ENCODE data around the gene IRF2. TPM values are rescaled to one million over a fixed set of nuclear protein-coding genes. Genes with fewer than 3 reads are reported as not detected.
A peak's percentile ranks its signal among the peaks of the same experiment; 100 is the strongest.

IRF2 gene
- total RNA-seq, 1 donor from 2014 or later: 18.8 TPM

DNA sequence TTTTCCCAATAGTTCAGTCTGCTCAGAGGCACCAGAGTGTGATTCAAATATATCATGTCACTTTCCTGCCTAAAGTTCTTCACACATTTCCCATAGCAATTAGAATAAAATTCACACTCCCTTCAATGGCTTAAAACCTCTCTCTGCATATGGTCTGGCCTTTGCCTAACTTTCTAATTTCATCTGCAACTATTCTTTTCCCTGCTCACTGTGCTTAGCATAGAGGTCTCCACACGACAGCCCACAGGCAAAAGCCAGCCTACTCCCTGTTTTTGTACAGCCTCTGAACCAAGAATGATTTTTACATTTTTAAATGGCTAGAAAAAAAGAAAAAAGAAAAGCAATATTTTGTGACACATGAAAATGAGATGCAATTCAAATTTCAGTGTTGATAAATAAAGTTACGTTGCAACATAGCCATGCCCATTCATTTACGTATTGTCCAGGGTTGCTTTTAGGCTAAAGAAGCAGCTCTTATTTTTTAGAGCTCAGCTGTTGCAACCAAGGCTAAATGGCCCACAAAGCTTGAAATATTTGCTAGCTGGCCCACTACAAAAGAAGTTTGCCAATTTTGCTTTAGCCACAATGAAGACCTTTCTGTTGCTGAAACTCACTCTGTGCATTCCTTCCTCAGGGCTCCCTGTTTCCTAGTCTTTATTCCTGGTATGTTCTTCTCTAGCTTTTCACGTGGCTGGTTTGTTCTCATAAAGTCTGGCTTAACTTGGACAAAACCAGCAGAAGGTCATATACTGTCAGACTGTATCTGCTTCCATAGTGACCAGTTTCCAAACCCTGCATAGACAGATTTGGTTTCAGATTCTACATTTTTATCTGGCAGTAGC lies 26.6 kb upstream of the IRF2 start:
- Histone ChIP-seq H3K9ac (ENCODE audit: low read depth in 1 of 3, low read length in 3 of 3) (no peak overlapping the region), H3K4me1 (ENCODE audit: control insufficient read depth in 3 of 3, insufficient read depth in 3 of 3, low read length in 3 of 3) (peaks cover 0 to 10% (median 0%) of the 10 kb centered on the region in 3 donors), H3K4me3 (ENCODE audit: low read length in 3 of 3) (no peak overlapping the region), H3K27me3 (ENCODE audit: control insufficient read depth in 3 of 3, insufficient read depth in 3 of 3, low read length in 3 of 3) (no peaks in the 10 kb centered on the region), H3K27ac (ENCODE audit: low read depth, low read length) (no peak overlapping the region), H3K9me3 (ENCODE audit: control insufficient read depth in 3 of 3, low read length in 3 of 3) (no peaks in the 10 kb centered on the region), H3K36me3 (ENCODE audit: control insufficient read depth in 3 of 3, insufficient read depth in 3 of 3, low read length in 3 of 3) (no peaks in the 10 kb centered on the region)

DNA sequence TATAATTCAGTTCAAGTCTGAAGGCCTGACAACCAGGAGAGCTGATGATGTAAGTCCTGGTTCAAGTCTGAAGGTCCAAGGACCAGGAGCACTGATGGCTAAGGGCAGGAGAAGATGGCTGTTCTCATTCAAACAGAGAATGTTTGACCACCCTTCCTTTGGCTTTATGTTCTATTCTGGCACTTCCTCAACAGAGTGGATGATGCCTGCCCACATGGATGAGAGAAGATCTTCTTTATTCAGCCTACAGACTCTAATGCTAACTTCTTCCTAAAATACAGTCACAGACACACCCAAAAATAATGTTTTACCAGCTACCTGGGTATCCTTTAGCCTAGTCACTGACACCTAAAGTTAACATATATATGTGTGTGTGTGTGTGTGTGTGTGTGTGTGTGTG lies 25.6 kb upstream of the IRF2 start:
- no peak overlapping the region for H3K9ac ChIP-seq (ENCODE audit: low read depth in 1 of 3, low read length in 3 of 3)
- H3K27ac ChIP-seq (ENCODE audit: low read depth, low read length): no peak overlapping the region
- H3K9me3 ChIP-seq (ENCODE audit: control insufficient read depth in 3 of 3, low read length in 3 of 3): no peaks in the 10 kb centered on the region
- no peak overlapping the region for H3K4me3 ChIP-seq (ENCODE audit: low read length in 3 of 3)
- no peaks in the 10 kb centered on the region for H3K36me3 ChIP-seq (ENCODE audit: control insufficient read depth in 3 of 3, insufficient read depth in 3 of 3, low read length in 3 of 3)
- H3K27me3 ChIP-seq (ENCODE audit: control insufficient read depth in 3 of 3, insufficient read depth in 3 of 3, low read length in 3 of 3): no peaks in the 10 kb centered on the region
- peaks cover 0 to 10% (median 0%) of the 10 kb centered on the region in 3 donors for H3K4me1 ChIP-seq (ENCODE audit: control insufficient read depth in 3 of 3, insufficient read depth in 3 of 3, low read length in 3 of 3)

DNA sequence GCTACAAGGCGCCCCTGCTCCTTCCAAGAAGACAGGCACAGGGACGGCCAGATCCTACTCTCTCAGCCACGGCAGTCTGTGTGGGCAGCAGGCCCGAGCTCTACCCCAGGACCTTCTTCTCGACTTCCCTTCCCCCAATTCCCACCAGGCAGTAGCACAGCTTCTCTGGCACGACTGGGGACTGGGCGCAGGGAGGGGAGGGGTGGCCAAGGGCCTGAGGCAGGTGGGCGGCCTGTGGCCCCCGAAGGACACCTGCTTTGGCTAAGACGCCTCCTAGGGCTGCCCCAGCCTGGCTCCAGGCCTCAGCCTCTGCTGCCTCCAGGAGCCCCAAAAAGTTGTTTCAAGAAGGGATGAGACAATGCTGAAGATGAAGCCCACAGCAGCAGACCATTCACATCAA lies 24.2 kb upstream of the IRF2 start:
- Histone ChIP-seq H3K27me3 (ENCODE audit: control insufficient read depth in 3 of 3, insufficient read depth in 3 of 3, low read length in 3 of 3) (no peaks in the 10 kb centered on the region), H3K27ac (ENCODE audit: low read depth, low read length) (no peak overlapping the region), H3K4me1 (ENCODE audit: control insufficient read depth in 3 of 3, insufficient read depth in 3 of 3, low read length in 3 of 3) (peaks cover 0 to under 1% (median 0%) of the 10 kb centered on the region in 3 donors), H3K9ac (ENCODE audit: low read depth in 1 of 3, low read length in 3 of 3) (no peak overlapping the region), H3K36me3 (ENCODE audit: control insufficient read depth in 3 of 3, insufficient read depth in 3 of 3, low read length in 3 of 3) (no peaks in the 10 kb centered on the region), H3K9me3 (ENCODE audit: control insufficient read depth in 3 of 3, low read length in 3 of 3) (no peaks in the 10 kb centered on the region), H3K4me3 (ENCODE audit: low read length in 3 of 3) (no peak overlapping the region)

DNA sequence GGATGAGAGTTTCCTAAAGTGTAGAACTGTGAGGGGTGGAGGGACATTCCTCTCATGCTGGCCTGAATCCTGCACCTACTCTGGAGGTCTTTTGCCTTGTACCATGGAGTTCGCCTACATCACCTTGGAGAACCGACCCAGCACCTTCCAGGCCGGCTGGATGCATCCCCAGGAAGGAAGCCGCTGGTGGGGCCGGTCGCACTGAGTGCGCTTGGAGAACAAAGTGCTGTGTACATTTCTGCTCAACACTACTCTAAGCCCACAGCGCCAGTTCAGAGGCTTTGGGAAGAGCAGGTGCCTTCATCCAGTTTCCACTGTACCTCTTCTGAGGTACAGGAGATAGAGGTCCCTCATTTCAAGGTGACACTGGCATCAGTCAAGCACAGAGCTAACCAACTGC lies 15.4 kb upstream of the IRF2 start:
- Histone ChIP-seq H3K9ac (ENCODE audit: low read depth in 1 of 3, low read length in 3 of 3) (no peak overlapping the region), H3K9me3 (ENCODE audit: control insufficient read depth in 3 of 3, low read length in 3 of 3) (no peaks in the 10 kb centered on the region), H3K36me3 (ENCODE audit: control insufficient read depth in 3 of 3, insufficient read depth in 3 of 3, low read length in 3 of 3) (no peaks in the 10 kb centered on the region), H3K27me3 (ENCODE audit: control insufficient read depth in 3 of 3, insufficient read depth in 3 of 3, low read length in 3 of 3) (no peaks in the 10 kb centered on the region), H3K4me3 (ENCODE audit: low read length in 3 of 3) (no peak overlapping the region), H3K27ac (ENCODE audit: low read depth, low read length) (no peak overlapping the region), H3K4me1 (ENCODE audit: control insufficient read depth in 3 of 3, insufficient read depth in 3 of 3, low read length in 3 of 3) (no peaks in the 10 kb centered on the region)

DNA sequence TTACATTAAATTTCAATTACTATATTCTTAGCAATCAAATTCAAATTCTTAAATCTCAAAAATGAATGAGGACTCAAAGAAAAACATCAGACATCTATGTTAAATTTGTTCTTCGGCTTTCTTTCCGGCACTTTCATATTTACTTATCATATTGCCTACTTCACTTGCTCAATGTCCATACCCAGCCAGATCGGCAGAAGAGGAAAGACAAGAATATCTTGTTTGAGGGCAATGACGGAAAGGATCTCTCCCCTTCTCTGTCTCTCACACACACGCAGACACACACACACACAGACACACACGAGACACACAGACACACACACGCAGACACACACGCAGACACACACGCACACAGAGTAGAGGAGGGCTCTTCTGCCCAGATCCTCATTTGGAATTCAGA lies 13.2 kb upstream of the IRF2 start:
- no peaks in the 10 kb centered on the region for H3K4me1 ChIP-seq (ENCODE audit: control insufficient read depth in 3 of 3, insufficient read depth in 3 of 3, low read length in 3 of 3)
- H3K27ac ChIP-seq (ENCODE audit: low read depth, low read length): no peak overlapping the region
- H3K4me3 ChIP-seq (ENCODE audit: low read length in 3 of 3): no peak overlapping the region
- H3K36me3 ChIP-seq (ENCODE audit: control insufficient read depth in 3 of 3, insufficient read depth in 3 of 3, low read length in 3 of 3): no peaks in the 10 kb centered on the region
- H3K27me3 ChIP-seq (ENCODE audit: control insufficient read depth in 3 of 3, insufficient read depth in 3 of 3, low read length in 3 of 3): no peaks in the 10 kb centered on the region
- no peak overlapping the region for H3K9ac ChIP-seq (ENCODE audit: low read depth in 1 of 3, low read length in 3 of 3)
- no peaks in the 10 kb centered on the region for H3K9me3 ChIP-seq (ENCODE audit: control insufficient read depth in 3 of 3, low read length in 3 of 3)

DNA sequence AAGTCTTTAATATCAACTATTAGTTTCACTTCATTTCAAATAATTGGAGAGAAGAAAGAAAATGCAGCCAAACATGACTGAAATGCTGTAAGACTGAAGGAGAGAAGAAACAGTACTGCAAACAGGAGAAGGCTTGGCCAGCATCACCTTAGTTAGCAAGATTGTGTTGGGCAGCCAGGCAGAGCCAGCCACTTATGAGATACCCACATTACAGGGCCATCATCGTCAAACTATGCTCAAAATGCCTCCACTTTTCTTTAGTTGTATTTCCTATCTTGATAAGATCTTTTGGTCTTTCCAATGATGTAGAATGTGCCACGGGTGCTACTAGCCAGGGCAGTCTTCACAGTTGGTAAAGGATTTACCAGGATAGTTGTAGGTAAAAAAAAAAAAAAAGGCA lies 10.9 kb upstream of the IRF2 start:
- Histone ChIP-seq H3K4me1 (ENCODE audit: control insufficient read depth in 3 of 3, insufficient read depth in 3 of 3, low read length in 3 of 3) (no peaks in the 10 kb centered on the region), H3K4me3 (ENCODE audit: low read length in 3 of 3) (no peak overlapping the region), H3K27me3 (ENCODE audit: control insufficient read depth in 3 of 3, insufficient read depth in 3 of 3, low read length in 3 of 3) (no peaks in the 10 kb centered on the region), H3K9ac (ENCODE audit: low read depth in 1 of 3, low read length in 3 of 3) (no peak overlapping the region), H3K9me3 (ENCODE audit: control insufficient read depth in 3 of 3, low read length in 3 of 3) (no peaks in the 10 kb centered on the region), H3K27ac (ENCODE audit: low read depth, low read length) (no peak overlapping the region), H3K36me3 (ENCODE audit: control insufficient read depth in 3 of 3, insufficient read depth in 3 of 3, low read length in 3 of 3) (no peaks in the 10 kb centered on the region)

DNA sequence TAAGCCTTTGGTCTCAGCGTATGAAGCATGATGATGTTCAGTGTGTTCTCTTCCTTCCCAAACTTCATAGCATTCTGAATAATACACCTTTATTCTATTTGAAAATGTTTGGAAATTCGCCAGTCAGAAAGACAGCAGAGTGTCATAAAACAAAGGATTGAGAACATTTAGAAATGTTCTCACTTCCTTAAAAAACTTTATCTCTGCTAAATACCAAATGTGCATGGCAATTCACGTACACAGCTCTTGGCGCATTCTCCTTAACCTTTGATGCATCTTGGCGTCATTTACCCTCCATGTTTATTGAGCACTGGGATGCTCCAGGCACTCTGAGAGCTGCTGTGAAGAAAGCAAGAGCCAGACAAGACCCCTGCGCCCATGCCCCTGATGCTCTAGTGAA lies 7.2 kb upstream of the IRF2 start:
- no peaks in the 10 kb centered on the region for H3K27me3 ChIP-seq (ENCODE audit: control insufficient read depth in 3 of 3, insufficient read depth in 3 of 3, low read length in 3 of 3)
- peaks cover 13 to 19% (median 15%) of the 10 kb centered on the region in 3 donors for H3K4me1 ChIP-seq (ENCODE audit: control insufficient read depth in 3 of 3, insufficient read depth in 3 of 3, low read length in 3 of 3)
- H3K9ac ChIP-seq (ENCODE audit: low read depth in 1 of 3, low read length in 3 of 3): no peak overlapping the region
- H3K4me3 ChIP-seq (ENCODE audit: low read length in 3 of 3): no peak overlapping the region
- H3K27ac ChIP-seq (ENCODE audit: low read depth, low read length): no peak overlapping the region
- H3K9me3 ChIP-seq (ENCODE audit: control insufficient read depth in 3 of 3, low read length in 3 of 3): no peaks in the 10 kb centered on the region
- no peaks in the 10 kb centered on the region for H3K36me3 ChIP-seq (ENCODE audit: control insufficient read depth in 3 of 3, insufficient read depth in 3 of 3, low read length in 3 of 3)

DNA sequence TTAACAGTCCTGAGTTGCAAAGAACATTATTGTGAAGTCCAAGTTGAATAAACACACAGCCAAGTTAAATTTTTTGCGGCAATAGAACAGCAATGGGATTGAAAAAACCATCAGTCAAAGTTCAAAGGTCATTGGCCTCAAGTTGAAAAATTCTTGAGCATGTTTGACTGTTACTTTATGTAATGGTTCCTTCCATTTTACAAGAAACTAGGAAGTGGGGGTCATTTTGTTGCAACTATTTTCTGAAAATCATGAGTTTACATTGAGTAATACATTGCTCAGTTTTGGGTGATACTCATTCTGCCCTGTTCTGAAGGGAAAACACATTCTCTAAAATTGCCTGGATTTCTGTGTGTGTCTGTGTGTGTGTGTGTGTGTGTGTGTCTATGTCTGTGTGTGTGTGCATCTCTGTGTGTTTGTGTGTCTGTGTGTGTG lies 5.2 kb upstream of the IRF2 start:
- Histone ChIP-seq H3K9ac (ENCODE audit: low read depth in 1 of 3, low read length in 3 of 3) (no peak overlapping the region), H3K4me1 (ENCODE audit: control insufficient read depth in 3 of 3, insufficient read depth in 3 of 3, low read length in 3 of 3) (peaks cover 27 to 36% (median 29%) of the 10 kb centered on the region in 3 donors), H3K36me3 (ENCODE audit: control insufficient read depth in 3 of 3, insufficient read depth in 3 of 3, low read length in 3 of 3) (no peaks in the 10 kb centered on the region), H3K27ac (ENCODE audit: low read depth, low read length) (no peak overlapping the region), H3K27me3 (ENCODE audit: control insufficient read depth in 3 of 3, insufficient read depth in 3 of 3, low read length in 3 of 3) (no peaks in the 10 kb centered on the region), H3K9me3 (ENCODE audit: control insufficient read depth in 3 of 3, low read length in 3 of 3) (no peaks in the 10 kb centered on the region), H3K4me3 (ENCODE audit: low read length in 3 of 3) (no peak overlapping the region)

DNA sequence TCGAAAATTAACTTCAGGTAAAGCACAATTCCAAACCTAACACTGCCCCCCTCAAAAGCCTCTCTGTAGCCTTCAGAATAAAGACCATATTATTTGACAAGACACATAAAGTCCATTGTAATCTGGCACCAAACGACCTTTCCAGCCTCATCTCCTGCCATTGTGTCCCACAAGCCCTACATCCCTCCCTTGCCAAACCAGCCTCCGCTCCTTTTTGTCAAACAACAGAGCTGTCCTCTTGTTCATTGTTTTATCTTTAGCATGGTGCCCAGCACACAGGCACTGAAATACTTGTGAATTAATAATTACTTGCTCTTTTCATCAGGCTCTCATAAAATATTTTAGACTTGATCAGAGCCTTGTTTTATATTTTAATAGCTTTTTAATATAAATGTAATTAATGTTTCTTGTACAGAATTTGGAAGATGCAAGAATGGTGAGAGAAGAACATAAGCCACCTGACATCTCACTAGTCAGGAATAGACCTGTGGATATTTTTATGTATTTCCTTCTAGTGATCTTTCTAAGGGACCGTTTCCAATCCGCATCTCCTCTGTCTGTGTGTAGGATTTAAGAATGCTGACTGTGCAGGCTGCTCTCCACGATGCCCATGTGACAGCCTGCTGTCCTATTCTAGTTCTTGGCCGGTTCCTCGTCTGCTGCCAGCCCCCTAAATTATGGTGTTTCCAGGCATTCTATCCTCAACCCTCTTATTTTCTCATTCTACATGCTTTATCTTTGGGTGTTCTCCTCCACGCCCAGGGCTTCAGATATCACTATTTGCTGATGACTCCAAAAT lies 3.0 kb upstream of the IRF2 start:
- no peaks in the 10 kb centered on the region for H3K27me3 ChIP-seq (ENCODE audit: control insufficient read depth in 3 of 3, insufficient read depth in 3 of 3, low read length in 3 of 3)
- no peak overlapping the region for H3K4me3 ChIP-seq (ENCODE audit: low read length in 3 of 3)
- peak overlapping the region; percentile 33 for H3K27ac ChIP-seq (ENCODE audit: low read depth, low read length)
- peaks cover 0 to 6% (median 0%) of the 10 kb centered on the region in 3 donors for H3K36me3 ChIP-seq (ENCODE audit: control insufficient read depth in 3 of 3, insufficient read depth in 3 of 3, low read length in 3 of 3)
- H3K4me1 ChIP-seq (ENCODE audit: control insufficient read depth in 3 of 3, insufficient read depth in 3 of 3, low read length in 3 of 3): peaks cover 29 to 39% (median 29%) of the 10 kb centered on the region in 3 donors
- no peaks in the 10 kb centered on the region for H3K9me3 ChIP-seq (ENCODE audit: control insufficient read depth in 3 of 3, low read length in 3 of 3)
- H3K9ac ChIP-seq (ENCODE audit: low read depth in 1 of 3, low read length in 3 of 3): no peak overlapping the region

DNA sequence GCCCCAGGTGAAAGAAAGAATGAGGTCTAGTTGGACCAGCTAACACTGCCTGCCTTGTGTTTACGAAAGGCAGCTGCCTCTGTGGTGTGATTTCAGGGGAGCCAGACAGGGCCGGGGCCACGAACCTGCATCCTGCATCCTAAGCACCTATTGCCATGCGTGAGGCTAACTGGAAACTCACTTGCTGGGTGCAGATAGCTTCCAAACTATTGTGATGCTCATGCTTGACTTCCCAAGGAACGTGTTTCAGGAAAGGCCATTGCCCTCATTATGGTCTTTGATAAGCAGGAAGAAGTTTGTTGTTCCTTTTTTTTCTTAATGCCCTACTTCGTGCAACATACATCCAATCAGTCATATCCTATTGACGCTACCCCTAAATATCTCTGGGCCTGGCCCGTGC lies 2.3 kb upstream of the IRF2 start:
- H3K4me3 ChIP-seq (ENCODE audit: low read length in 3 of 3): peak overlapping the region in 2 of 3 donors; percentile 24 to 35
- peak overlapping the region; percentile 33 for H3K27ac ChIP-seq (ENCODE audit: low read depth, low read length)
- H3K9ac ChIP-seq (ENCODE audit: low read depth in 1 of 3, low read length in 3 of 3): peak overlapping the region in 1 of 3 donors; percentile 25
- peaks cover 34 to 46% (median 36%) of the 10 kb centered on the region in 3 donors for H3K4me1 ChIP-seq (ENCODE audit: control insufficient read depth in 3 of 3, insufficient read depth in 3 of 3, low read length in 3 of 3)
- H3K9me3 ChIP-seq (ENCODE audit: control insufficient read depth in 3 of 3, low read length in 3 of 3): no peaks in the 10 kb centered on the region
- peaks cover 0 to 6% (median 0%) of the 10 kb centered on the region in 3 donors for H3K36me3 ChIP-seq (ENCODE audit: control insufficient read depth in 3 of 3, insufficient read depth in 3 of 3, low read length in 3 of 3)
- no peaks in the 10 kb centered on the region for H3K27me3 ChIP-seq (ENCODE audit: control insufficient read depth in 3 of 3, insufficient read depth in 3 of 3, low read length in 3 of 3)
